BJ (cell line): ENCODE results near the gene SMCO4. TPM values are rescaled to one million over a fixed set of nuclear protein-coding genes. Genes with fewer than 3 reads are reported as not detected.
A peak's percentile ranks its signal among the peaks of the same experiment; 100 is the strongest.

ENCODE experiments used
- CTCF ChIA-PET: fragments of 350-600 bp; formaldehyde crosslinking; extraction: SDS; loops from one replicate; lab custom pipeline; 2021; ENCODE audit warnings: antibody characterized with exemption, inconsistent platforms; lab: Yijun Ruan, JAX
- POLR2A ChIA-PET: fragments of 300-600 bp; sonication (Branson Sonifier 250); formaldehyde crosslinking; extraction: SDS; loops from one replicate; lab custom pipeline; 2021; ENCODE audit warnings: antibody characterized with exemption; lab: Charles Lee
- DNase-seq: peaks from one replicate; pipeline ENCODE4 v3.0.0-alpha.2; 2011; ENCODE audit warnings: low read depth
- H3K27me3 ChIP-seq: 2 replicates; pipeline ENCODE4 v1.6.0; 2011; ENCODE audit warnings: low read length; ENCODE audit not compliant: control insufficient read depth, insufficient read depth
- H3K36me3 ChIP-seq: 2 replicates; pipeline ENCODE4 v1.5.1; 2011; ENCODE audit warnings: low read length; ENCODE audit not compliant: control insufficient read depth, insufficient read depth
- H3K4me3 ChIP-seq: 2 replicates; pipeline ENCODE4 v1.5.1; 2011; ENCODE audit warnings: low read depth, mild to moderate bottlenecking, control low read depth, low read length
- polyA plus RNA-seq: library from polyadenylated mRNA; depleted of rRNA; stranded (reverse); fragments of >200 nt; gene quantifications from 2 replicates; pipeline ENCODE4 v1.2.3, GENCODE V29; 2011
- TF ChIP-seq, protein P1 (sequence below): IDR thresholded peaks from 2 replicates; pipeline ENCODE4 v1.5.1; 2011; ENCODE audit warnings: low read depth, mild to moderate bottlenecking, control low read depth, inconsistent platforms, low read length, moderate library complexity; ENCODE audit not compliant: insufficient read depth

Gene SMCO4
- polyA plus RNA-seq, 1 experiment: 12.8 TPM

- ChIA-PET POLR2A (no interaction called here), CTCF (no interaction called here)
- Histone ChIP-seq H3K36me3 (no peaks in the 10 kb centered on the region), H3K4me3 (no peak overlapping the region), H3K27me3 (peaks cover 3% of the 10 kb centered on the region)
- no peak for DNase-seq
- TF ChIP-seq, protein P1, sequence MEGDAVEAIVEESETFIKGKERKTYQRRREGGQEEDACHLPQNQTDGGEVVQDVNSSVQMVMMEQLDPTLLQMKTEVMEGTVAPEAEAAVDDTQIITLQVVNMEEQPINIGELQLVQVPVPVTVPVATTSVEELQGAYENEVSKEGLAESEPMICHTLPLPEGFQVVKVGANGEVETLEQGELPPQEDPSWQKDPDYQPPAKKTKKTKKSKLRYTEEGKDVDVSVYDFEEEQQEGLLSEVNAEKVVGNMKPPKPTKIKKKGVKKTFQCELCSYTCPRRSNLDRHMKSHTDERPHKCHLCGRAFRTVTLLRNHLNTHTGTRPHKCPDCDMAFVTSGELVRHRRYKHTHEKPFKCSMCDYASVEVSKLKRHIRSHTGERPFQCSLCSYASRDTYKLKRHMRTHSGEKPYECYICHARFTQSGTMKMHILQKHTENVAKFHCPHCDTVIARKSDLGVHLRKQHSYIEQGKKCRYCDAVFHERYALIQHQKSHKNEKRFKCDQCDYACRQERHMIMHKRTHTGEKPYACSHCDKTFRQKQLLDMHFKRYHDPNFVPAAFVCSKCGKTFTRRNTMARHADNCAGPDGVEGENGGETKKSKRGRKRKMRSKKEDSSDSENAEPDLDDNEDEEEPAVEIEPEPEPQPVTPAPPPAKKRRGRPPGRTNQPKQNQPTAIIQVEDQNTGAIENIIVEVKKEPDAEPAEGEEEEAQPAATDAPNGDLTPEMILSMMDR: no peak
These were observed 5.6 kb upstream of the SMCO4 start for GRCh38 chr11:93548679-93549319.

DNA sequence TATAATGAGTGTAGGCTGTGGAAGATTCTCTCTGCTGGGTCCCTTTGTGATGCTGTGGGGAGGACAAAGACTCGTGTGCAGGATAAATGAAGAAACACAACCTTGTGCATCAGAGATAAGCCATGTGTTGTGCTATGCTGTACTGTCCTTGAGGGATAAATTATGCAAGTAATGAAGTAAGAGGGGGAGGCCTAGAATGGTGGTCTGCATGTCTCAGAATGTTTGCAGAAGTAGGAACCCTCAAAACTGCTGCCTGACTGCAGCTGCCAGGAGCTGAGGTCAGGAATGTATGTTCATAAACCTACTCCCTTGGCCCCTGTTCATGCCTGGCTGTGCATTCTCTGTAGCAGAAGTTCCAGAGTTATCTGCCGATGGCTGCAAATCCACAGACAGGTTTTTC is 4.6 kb upstream of the SMCO4 start:
- no peaks in the 10 kb centered on the region for H3K36me3 ChIP-seq
- CTCF ChIA-PET: interaction anchor here (3.3 kb wide), 1 partner anchor 312 kb away, joined by 20 read pairs; no protein-coding TSS in a partner anchor
- POLR2A ChIA-PET: no interaction called here
- DNase-seq: no peak
- H3K27me3 ChIP-seq: peaks cover 3% of the 10 kb centered on the region
- TF ChIP-seq, protein P1: no peak
- no peak overlapping the region for H3K4me3 ChIP-seq

GRCh38 chr11:93547028-93547427 is 3.8 kb upstream of the SMCO4 start:
- ChIA-PET POLR2A (no interaction called here), CTCF (interaction anchor here (1.0 to 3.3 kb wide), 3 partner anchors 216 to 321 kb away, joined by 3 to 20 read pairs (median 3); partner anchors contain the start of gene DEUP1)
- H3K4me3 ChIP-seq: no peak overlapping the region
- DNase-seq: no peak
- no peaks in the 10 kb centered on the region for H3K36me3 ChIP-seq
- peaks cover 3% of the 10 kb centered on the region for H3K27me3 ChIP-seq
- TF ChIP-seq, protein P1: no peak

DNA sequence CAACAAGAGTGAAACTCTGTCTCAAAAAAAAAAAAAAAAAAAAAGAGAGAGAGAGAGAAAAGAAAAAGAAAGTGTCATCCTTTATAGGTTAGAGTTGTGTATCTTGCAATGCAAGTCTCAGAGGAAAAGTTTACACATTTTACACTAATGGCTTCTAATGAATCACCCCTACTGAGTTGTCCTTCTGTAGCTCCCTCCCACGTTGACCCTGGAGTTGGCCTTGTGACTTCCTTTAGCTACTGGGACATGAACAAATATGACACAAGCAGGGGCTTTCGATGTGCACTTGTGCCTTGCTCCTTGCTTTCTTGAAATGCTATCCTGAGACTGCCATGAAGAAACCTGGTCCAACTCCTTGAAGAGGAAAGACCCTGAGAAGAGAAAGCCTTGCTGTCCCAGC is 2.4 kb upstream of the SMCO4 start:
- CTCF ChIA-PET: interaction anchor here (0.5 to 3.3 kb wide), 6 partner anchors 8 to 1019 kb away, joined by 3 to 20 read pairs (median 4); no protein-coding TSS in a partner anchor
- TF ChIP-seq, protein P1: no peak
- no peak for DNase-seq
- H3K4me3 ChIP-seq: no peak overlapping the region
- H3K36me3 ChIP-seq: no peaks in the 10 kb centered on the region
- POLR2A ChIA-PET: no interaction called here
- peaks cover 3% of the 10 kb centered on the region for H3K27me3 ChIP-seq

DNA sequence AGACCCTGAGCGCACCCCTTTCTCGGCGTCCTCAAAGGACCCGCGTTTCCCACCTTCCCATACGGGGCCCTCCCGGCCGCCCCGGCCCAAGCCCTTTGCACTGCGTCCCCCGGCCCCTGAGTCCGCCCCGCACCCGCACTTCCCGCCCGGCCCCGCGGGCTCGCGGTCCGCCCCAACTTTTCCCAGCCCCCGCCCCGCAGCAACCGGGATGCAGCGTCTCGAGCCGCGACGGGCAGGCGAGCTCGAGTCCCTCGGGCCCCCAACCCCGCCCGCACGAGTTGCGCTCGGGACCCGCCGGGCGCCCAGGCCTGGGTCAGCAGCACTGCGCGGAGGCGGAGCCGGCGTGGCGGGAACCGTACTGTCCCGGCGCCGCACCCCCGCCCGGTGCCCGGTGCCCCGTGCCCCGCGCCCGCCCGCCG is 371 bp downstream of the SMCO4 start:
- Histone ChIP-seq H3K36me3 (no peaks in the 10 kb centered on the region), H3K27me3 (peaks cover 3% of the 10 kb centered on the region), H3K4me3 (peak overlapping the region; percentile 77)
- TF ChIP-seq, protein P1: no peak
- no peak for DNase-seq
- ChIA-PET CTCF (interaction anchor here (0.9 to 3.0 kb wide), 12 partner anchors 7 to 311 kb away, joined by 3 to 24 read pairs (median 3); no protein-coding TSS in a partner anchor), POLR2A (interaction anchor here (0.6 kb wide), 1 partner anchor 77 kb away, joined by 3 read pairs; no protein-coding TSS in a partner anchor)
